Astrocyte of the spinal cord (primary cell): Measurements from ENCODE around the gene LRRK1.

Source experiments
- DNase-seq: peaks from one replicate; pipeline ENCODE4 v3.0.0; 2011; ENCODE audit warnings: low read depth, low spot score
- H3K4me3 ChIP-seq: 2 replicates; pipeline ENCODE4 v1.5.1; 2011; ENCODE audit warnings: low read depth, mild to moderate bottlenecking, low read length, moderate library complexity
- CTCF ChIP-seq: IDR thresholded peaks from 2 replicates; pipeline ENCODE4 v1.5.1; 2012; ENCODE audit warnings: low read depth, mild to moderate bottlenecking, low read length, inconsistent platforms
- in situ Hi-C: cut with HindIII; loops from 2 replicates; pipeline ENCODE4 v1.10.0; 2017; ENCODE audit warnings: low sequenced_read_pairs

The LRRK1 gene

GRCh38 chr15:101017093-101017754, 98.1 kb downstream of the LRRK1 start:
- no peak overlapping the region for H3K4me3 ChIP-seq
- TF ChIP-seq CTCF, result peak; percentile 16
- in situ Hi-C loops, result no loop called here
- DNase-seq, result no peak

- no peak for DNase-seq
- TF ChIP-seq CTCF, result no peak
- in situ Hi-C loops, result no loop called here
- no peak overlapping the region for H3K4me3 ChIP-seq
These were observed 98.9 kb downstream of the LRRK1 start for GRCh38 chr15:101018016-101018415.

GRCh38 chr15:101018450-101018849, 99.3 kb downstream of the LRRK1 start:
- in situ Hi-C loops, result no loop called here
- no peak for TF ChIP-seq CTCF

GRCh38 chr15:101019366-101019896, 100.3 kb downstream of the LRRK1 start:
- in situ Hi-C loops, result no loop called here
- no peak for TF ChIP-seq CTCF
- DNase-seq, result no peak
- no peak overlapping the region for H3K4me3 ChIP-seq

More at GRCh38 chr15:101018450-101018849, 99.3 kb downstream of the LRRK1 start:
- DNase-seq, result no peak
- no peak overlapping the region for H3K4me3 ChIP-seq

GRCh38 chr15:101020451-101020850, 101.3 kb downstream of the LRRK1 start:
- H3K4me3 ChIP-seq, result no peak overlapping the region
- in situ Hi-C loops, result no loop called here
- DNase-seq, result no peak
- no peak for TF ChIP-seq CTCF

- no peak overlapping the region for H3K4me3 ChIP-seq
- in situ Hi-C loops, result no loop called here
- DNase-seq, result no peak
- no peak for TF ChIP-seq CTCF
These were observed 101.8 kb downstream of the LRRK1 start for GRCh38 chr15:101020945-101021344.
